H1 (cell line): ENCODE results near the gene RHOH. TPM values are rescaled to one million over a fixed set of nuclear protein-coding genes. Genes with fewer than 3 reads are reported as not detected.
A peak's percentile ranks its signal among the peaks of the same experiment; 100 is the strongest.

Experiments used
- CTCF ChIA-PET: fragments of 300-600 bp; sonication (Branson Sonifier 250); formaldehyde crosslinking; loops from one replicate; lab custom pipeline; 2021; ENCODE audit not compliant: partially characterized antibody; lab: Charles Lee
- POLR2A ChIA-PET: fragments of 300-600 bp; sonication (Branson Sonifier 250); formaldehyde crosslinking; loops from one replicate; lab custom pipeline; 2021; ENCODE audit warnings: inconsistent platforms; ENCODE audit not compliant: partially characterized antibody; lab: Charles Lee
- DNase-seq, 2 experiments: peaks; one replicate each; pipeline versions ENCODE4 v3.0.0 to v3.0.0-alpha.2; 2010 to 2022; ENCODE audit warnings: low spot score in 2 of 2, low read depth in 1 of 2, mixed read lengths in 1 of 2
- FAIRE-seq: peaks from 2 replicates; lab custom pipeline; 2011; peaks lifted over from hg19 to GRCh38; lab: Jason Lieb, UNC
- H2AFZ ChIP-seq: 2 replicates; pipeline ENCODE4 v1.8.1; 2012; ENCODE audit warnings: low read length, inconsistent platforms
- H2AK5ac ChIP-seq: 2 replicates; pipeline ENCODE4 v1.6.1; 2013; ENCODE audit warnings: low read depth, low read length
- H2BK120ac ChIP-seq: replicated peaks from 2 replicates; pipeline ENCODE3; 2013; ENCODE audit warnings: low read depth, low read length, inconsistent platforms
- H2BK12ac ChIP-seq: 2 replicates; pipeline ENCODE4 v1.6.1; 2013; ENCODE audit warnings: low read depth, low read length
- H2BK15ac ChIP-seq: 2 replicates; pipeline ENCODE4 v1.6.1; 2013; ENCODE audit warnings: low read length
- H2BK20ac ChIP-seq: 2 replicates; pipeline ENCODE4 v1.6.1; 2013; ENCODE audit warnings: low read length
- H2BK5ac ChIP-seq: 2 replicates; pipeline ENCODE4 v1.6.1; 2013; ENCODE audit warnings: low read depth, low read length
- H3K14ac ChIP-seq: 2 replicates; pipeline ENCODE4 v1.6.1; 2013; ENCODE audit warnings: inconsistent platforms; ENCODE audit not compliant: insufficient read length
- H3K18ac ChIP-seq: 2 replicates; pipeline ENCODE4 v1.6.1; 2013; ENCODE audit warnings: low read length; ENCODE audit errors: extremely low read depth
- H3K23ac ChIP-seq: 2 replicates; pipeline ENCODE4 v1.6.1; 2013; ENCODE audit warnings: inconsistent platforms; ENCODE audit not compliant: insufficient read length
- H3K23me2 ChIP-seq: 2 replicates; pipeline ENCODE4 v1.6.1; 2013; ENCODE audit warnings: low read depth, low read length
- H3K27ac ChIP-seq: 2 replicates; pipeline ENCODE4 v1.6.1; 2011; ENCODE audit warnings: low read depth, low read length, inconsistent platforms
- H3K27me3 ChIP-seq, 4 experiments: replicated peaks in 1 of 4; 1 replicate in 1 of 4; 2 replicates in 3 of 4; pipeline versions ENCODE4 v1.6.1 to v1.8.1; 2011 to 2013; ENCODE audit warnings: low read length in 3 of 4, mild to moderate bottlenecking in 3 of 4, inconsistent platforms in 2 of 4, mixed read lengths in 2 of 4, moderate library complexity in 1 of 4; ENCODE audit not compliant: control insufficient read depth in 3 of 4, insufficient read depth in 3 of 4; ENCODE audit errors: extremely low read depth in 1 of 4
- H3K36me3 ChIP-seq, 4 experiments: 2 replicates each; pipeline versions ENCODE4 v1.6.1 to v1.8.1; 2011 to 2013; ENCODE audit warnings: mild to moderate bottlenecking in 4 of 4, low read length in 3 of 4, moderate library complexity in 2 of 4, control low read depth in 1 of 4, inconsistent platforms in 1 of 4; ENCODE audit not compliant: insufficient read depth in 4 of 4, control insufficient read depth in 2 of 4
- H3K4ac ChIP-seq: replicated peaks from 2 replicates; pipeline ENCODE3; 2013; ENCODE audit warnings: low read length, low read depth, mixed read lengths, inconsistent platforms; ENCODE audit not compliant: insufficient read length
- H3K4me1 ChIP-seq, 4 experiments: replicated peaks in 1 of 4; 1 replicate in 1 of 4; 2 replicates in 3 of 4; pipeline versions ENCODE4 v1.6.1 to v1.8.1; 2011 to 2013; ENCODE audit warnings: low read length in 3 of 4, inconsistent platforms in 2 of 4, mixed read lengths in 1 of 4; ENCODE audit not compliant: insufficient read depth in 4 of 4, control insufficient read depth in 3 of 4
- H3K4me2 ChIP-seq, 2 experiments: 2 replicates each; pipeline versions ENCODE4 v1.6.1 to v1.8.1; 2011 to 2013; ENCODE audit warnings: low read depth in 2 of 2, low read length in 2 of 2, control low read depth in 1 of 2, inconsistent platforms in 1 of 2, mild to moderate bottlenecking in 1 of 2; ENCODE audit not compliant: insufficient read depth in 1 of 2
- H3K4me3 ChIP-seq, 4 experiments: fragments of 200-600, 300-600 bp in 1 of 4; sonication (generic), shearing (Covaris generic), sonication (Bioruptor Twin) in 1 of 4; 2 replicates each; pipeline versions ENCODE4 v1.5.1 to v1.8.1; 2011 to 2016; ENCODE audit warnings: low read length in 4 of 4, low read depth in 3 of 4, control low read depth in 2 of 4, inconsistent platforms in 2 of 4, mild to moderate bottlenecking in 2 of 4, mixed read lengths in 1 of 4, moderate library complexity in 1 of 4; ENCODE audit not compliant: insufficient read depth in 2 of 4; ENCODE audit errors: extremely low read depth in 1 of 4
- H3K56ac ChIP-seq: replicated peaks from 2 replicates; pipeline ENCODE3; 2013; ENCODE audit warnings: low read depth, mild to moderate bottlenecking, mixed read lengths, low read length, inconsistent platforms; ENCODE audit not compliant: insufficient read length
- H3K79me1 ChIP-seq: 2 replicates; pipeline ENCODE4 v1.6.1; 2013; ENCODE audit warnings: low read depth, low read length, control low read depth
- H3K79me2 ChIP-seq, 2 experiments: 2 replicates each; pipeline versions ENCODE4 v1.6.1 to v1.8.1; 2012 to 2013; ENCODE audit warnings: low read length in 2 of 2, mild to moderate bottlenecking in 2 of 2, inconsistent platforms in 1 of 2; ENCODE audit not compliant: insufficient read depth in 2 of 2, control insufficient read depth in 1 of 2
- H3K9ac ChIP-seq, 4 experiments: replicated peaks in 1 of 4; 1 replicate in 1 of 4; 2 replicates in 3 of 4; pipeline versions ENCODE4 v1.6.1 to v1.8.1; 2011 to 2013; ENCODE audit warnings: low read depth in 3 of 4, low read length in 3 of 4, control low read depth in 2 of 4, mild to moderate bottlenecking in 2 of 4, moderate library complexity in 2 of 4, inconsistent platforms in 1 of 4; ENCODE audit errors: extremely low read depth in 1 of 4
- H3K9me3 ChIP-seq, 2 experiments: 2 replicates each; pipeline versions ENCODE4 v1.6.1 to v1.8.1; 2012 to 2013; ENCODE audit warnings: mild to moderate bottlenecking in 2 of 2, moderate library complexity in 2 of 2, control low read depth in 1 of 2, inconsistent platforms in 1 of 2, low read depth in 1 of 2, low read length in 1 of 2, mixed read lengths in 1 of 2; ENCODE audit not compliant: insufficient read depth in 2 of 2
- H4K20me1 ChIP-seq, 2 experiments: replicated peaks in 1 of 2; 2 replicates each; pipeline versions ENCODE3 to v1.8.1; 2011 to 2013; ENCODE audit warnings: inconsistent platforms in 2 of 2, low read length in 2 of 2, mild to moderate bottlenecking in 1 of 2; ENCODE audit not compliant: insufficient read depth in 2 of 2, control insufficient read depth in 1 of 2
- H4K5ac ChIP-seq: 2 replicates; pipeline ENCODE4 v1.6.1; 2013; ENCODE audit warnings: low read length, low read depth, mixed read lengths, inconsistent platforms; ENCODE audit not compliant: insufficient read length
- H4K8ac ChIP-seq: 2 replicates; pipeline ENCODE4 v1.8.0; 2013; ENCODE audit warnings: mild to moderate bottlenecking, moderate library complexity, low read length, inconsistent platforms; ENCODE audit not compliant: insufficient read depth; ENCODE audit errors: extremely low read depth
- H4K91ac ChIP-seq: replicated peaks from 2 replicates; pipeline ENCODE3; 2013; ENCODE audit warnings: low read length, mixed read lengths, inconsistent platforms; ENCODE audit not compliant: insufficient read length
- BCL11A ChIP-seq, 2 experiments: IDR thresholded peaks; one replicate each; pipeline ENCODE4 v1.6.1; 2011; ENCODE audit warnings: low read depth in 2 of 2, low read length in 2 of 2, mild to moderate bottlenecking in 2 of 2
- CBX8 ChIP-seq: fragments of 300-800, 300-1000 bp; sonication (generic); IDR thresholded peaks from 2 replicates; pipeline ENCODE4 v1.7.1; 2016; ENCODE audit warnings: low read depth, low read length, borderline replicate concordance
- CHD2 ChIP-seq: IDR thresholded peaks from 2 replicates; pipeline ENCODE4 v1.6.1; 2012; ENCODE audit warnings: low read length, improper control_type of control experiment
- CTBP2 ChIP-seq: IDR thresholded peaks from 2 replicates; pipeline ENCODE4 v1.7.0; 2011; ENCODE audit warnings: borderline replicate concordance, mild to moderate bottlenecking, moderate library complexity, mixed read lengths, low read length; ENCODE audit not compliant: insufficient read depth, insufficient read length
- JUND ChIP-seq: IDR thresholded peaks from 2 replicates; pipeline ENCODE4 v1.6.1; 2011; ENCODE audit warnings: mild to moderate bottlenecking, improper control_type of control experiment, low read length
- KDM5A ChIP-seq: fragments of 200-600 bp; IDR thresholded peaks from 2 replicates; pipeline ENCODE4 v1.7.1; 2012; ENCODE audit warnings: mild to moderate bottlenecking, low read length, inconsistent platforms, mixed read lengths
- NRF1 ChIP-seq: IDR thresholded peaks from 2 replicates; pipeline ENCODE4 v1.6.1; 2011; ENCODE audit warnings: mild to moderate bottlenecking, low read depth, low read length, improper control_type of control experiment
- POLR2A ChIP-seq, 2 experiments: IDR thresholded peaks; 1 replicate in 1 of 2; 2 replicates in 1 of 2; pipeline ENCODE4 v1.6.1; 2011; ENCODE audit warnings: low read depth in 2 of 2, low read length in 2 of 2, mild to moderate bottlenecking in 2 of 2; ENCODE audit errors: control extremely low read depth in 1 of 2
- POLR2AphosphoS5 ChIP-seq: IDR thresholded peaks from 2 replicates; pipeline ENCODE4 v1.6.1; 2011; ENCODE audit warnings: low read depth, low read length
- RBBP5 ChIP-seq: IDR thresholded peaks from 2 replicates; pipeline ENCODE4 v1.7.1; 2012; ENCODE audit warnings: low read depth, mild to moderate bottlenecking, inconsistent platforms, low read length, moderate library complexity, borderline replicate concordance
- SIRT6 ChIP-seq: IDR thresholded peaks from one replicate; pipeline ENCODE4 v1.7.1; 2012; ENCODE audit warnings: low read length, inconsistent platforms
- SP2 ChIP-seq: IDR thresholded peaks from 2 replicates; pipeline ENCODE4 v1.6.1; 2012; ENCODE audit warnings: mild to moderate bottlenecking, low read length, inconsistent platforms
- WGBS, 2 experiments: shearing (Covaris generic) in 1 of 2; methylation state at CpG; one replicate each; pipeline versions ENCODE4 v1.1.6 to v1.1.7; 2013 to 2015; ENCODE audit warnings: low lambda C conversion rate in 2 of 2, mixed read lengths in 2 of 2, inconsistent platforms in 1 of 2, low coverage in 1 of 2, missing lambda C conversion rate in 1 of 2; ENCODE audit not compliant: insufficient replicate concordance in 2 of 2, insufficient coverage in 1 of 2, insufficient read length in 1 of 2; ENCODE audit errors: extremely low coverage in 1 of 2, missing lambda C conversion rate in 1 of 2; 5-methylcytosine and 5-hydroxymethylcytosine counted together
- polyA plus RNA-seq, 7 experiments: library from polyadenylated mRNA; depleted of rRNA in 3 of 7; stranded (reverse) in 5 of 7; unstranded in 2 of 7; fragments of >200 nt in 5 of 7; fragments of 200-250 nt in 2 of 7; gene quantifications; 1 replicate in 5 of 7; 2 replicates in 1 of 7; 4 replicates in 1 of 7; pipeline versions ENCODE4 v1.2.1 to v1.2.3, GENCODE V29; 2011 to 2013; ENCODE audit warnings: missing spikeins in 2 of 7, mixed read lengths in 2 of 7
- total RNA-seq: library from RNA; stranded (reverse); fragmentation: NEBNext Ultra II Directional; extraction: Animal tissue kit (Norgen Biotek cat#: 25700); gene quantifications from 2 replicates; pipeline ENCODE4 v1.2.1, GENCODE V29; 2021

Gene RHOH
- total and polyA plus RNA-seq, 2 of the 8 experiments (the other 6 are each of a cell fraction or from before 2014, with no cell fraction given), result 5.9 to 6.9 TPM

- no peak for TF ChIP-seq CTBP2
- no peak for TF ChIP-seq SP2
- TF ChIP-seq BCL11A (IDR thresholded peaks at IDR 0.05; ENCODE audit: low read depth in 2 of 2, low read length in 2 of 2), result no peak
- no peak for TF ChIP-seq NRF1
- TF ChIP-seq RBBP5, result no peak
- no peak for TF ChIP-seq SIRT6
- no peak for TF ChIP-seq JUND
- TF ChIP-seq POLR2AphosphoS5, result no peak
- TF ChIP-seq CBX8, result no peak
- no peak for TF ChIP-seq CHD2
- no peak for TF ChIP-seq KDM5A
- TF ChIP-seq POLR2A (IDR thresholded peaks at IDR 0.05; ENCODE audit: control extremely low read depth in 1 of 2, low read depth in 2 of 2, low read length in 2 of 2), result no peak
- no peak overlapping the region for H3K9ac ChIP-seq
- no peaks in the 10 kb centered on the region for H3K79me2 ChIP-seq
- no peak overlapping the region for H4K5ac ChIP-seq
- H3K4me2 ChIP-seq, result no peak overlapping the region
- no peak overlapping the region for H2AK5ac ChIP-seq
- no peak overlapping the region for H3K4ac ChIP-seq
- no peak overlapping the region; the same call in 1 of the 2 replicates for H3K18ac ChIP-seq
- no peak overlapping the region for H2BK5ac ChIP-seq
- no peaks in the 10 kb centered on the region for H3K27me3 ChIP-seq
- 0 out of 4 replicates have a peak, but pooled peaks cover 0 to 3% of the 10 kb centered on the region in 2 experiments for H3K9me3 ChIP-seq
- no peak overlapping the region for H3K4me3 ChIP-seq
- H3K14ac ChIP-seq, result no peak overlapping the region
- WGBS, 2 experiments, result 90% methylated on average over 7 of the region's 7 CpGs; no CpG with 5 or more reads in 1 of the 2 experiments
- no peak overlapping the region for H3K23ac ChIP-seq
- POLR2A ChIA-PET, result interaction anchor here (1.5 kb wide), 1 partner anchor 10 kb away, joined by 3 read pairs; no protein-coding TSS in a partner anchor
- H2BK20ac ChIP-seq, result no peak overlapping the region
- no peak overlapping the region for H3K56ac ChIP-seq
- H2BK12ac ChIP-seq, result no peak overlapping the region
- no peak overlapping the region for H2BK15ac ChIP-seq
- no peaks in the 10 kb centered on the region for H4K20me1 ChIP-seq
- H3K4me1 ChIP-seq, result peaks cover 0 to 5% (median 0%) of the 10 kb centered on the region in 4 experiments; a peak in 1 of 7 replicates
- H3K27ac ChIP-seq, result no peak overlapping the region
- H3K79me1 ChIP-seq, result no peaks in the 10 kb centered on the region
- no peak overlapping the region for H4K91ac ChIP-seq
- H3K23me2 ChIP-seq, result peaks cover 8% of the 10 kb centered on the region; the same call in 1 of the 2 replicates
- DNase-seq (no peak), FAIRE-seq (no peak)
- H3K36me3 ChIP-seq, result no peaks in the 10 kb centered on the region
- H4K8ac ChIP-seq, result no peak overlapping the region
- H2AFZ ChIP-seq, result peak overlapping the region; percentile 95
- no peak overlapping the region for H2BK120ac ChIP-seq
- CTCF ChIA-PET, result interaction anchor here (0.6 to 2.0 kb wide), 4 partner anchors 18 to 436 kb away, joined by 3 to 6 read pairs (median 3); no protein-coding TSS in a partner anchor
Measured at GRCh38 chr4:40289366-40290188, 92.7 kb downstream of the RHOH start.
